OCI-LY1 (cell line): ENCODE measurements around the gene RAB6B.

Experiments used
- H2AFZ ChIP-seq: fragments of 200-600 bp; sonication (generic), shearing (Covaris generic); 2 replicates; pipeline ENCODE4 v1.6.0; 2014; ENCODE audit warnings: antibody characterized with exemption, mild to moderate bottlenecking, low read length
- H3F3A ChIP-seq: fragments of 200-600 bp; sonication (generic), shearing (Covaris generic); 2 replicates; pipeline ENCODE4 v1.6.0; 2014; ENCODE audit warnings: mild to moderate bottlenecking, antibody characterized with exemption, low read length, moderate library complexity; ENCODE audit not compliant: insufficient read depth
- H3K27ac ChIP-seq: fragments of 200-600 bp; sonication (generic); 2 replicates; pipeline ENCODE4 v1.5.1; 2014; ENCODE audit warnings: low read length, mixed run types, mild to moderate bottlenecking, low read depth; ENCODE audit not compliant: poor library complexity, severe bottlenecking
- H3K27me3 ChIP-seq: fragments of 200-600 bp; sonication (generic); 2 replicates; pipeline ENCODE4 v1.6.0; 2014; ENCODE audit warnings: antibody characterized with exemption, mild to moderate bottlenecking, low read length, moderate library complexity; ENCODE audit not compliant: insufficient read depth
- H3K36me3 ChIP-seq: fragments of 200-600 bp; sonication (generic); 2 replicates; pipeline ENCODE4 v1.6.1; 2014; ENCODE audit warnings: mild to moderate bottlenecking, antibody characterized with exemption, low read length, moderate library complexity, mixed read lengths; ENCODE audit not compliant: insufficient read depth
- H3K4me1 ChIP-seq: fragments of 200-600 bp; sonication (generic); 2 replicates; pipeline ENCODE4 v1.5.1; 2014; ENCODE audit warnings: mild to moderate bottlenecking, low read length, moderate library complexity; ENCODE audit not compliant: insufficient read depth, severe bottlenecking
- H3K4me2 ChIP-seq: fragments of 200-600 bp; sonication (generic), shearing (Covaris generic); 2 replicates; pipeline ENCODE4 v1.6.1; 2014; ENCODE audit warnings: low read length
- H3K4me3 ChIP-seq: fragments of 200-600 bp; sonication (generic); 2 replicates; pipeline ENCODE4 v1.5.1; 2014; ENCODE audit warnings: low read length, low read depth, mild to moderate bottlenecking, mixed read lengths; ENCODE audit not compliant: poor library complexity, severe bottlenecking
- H3K79me2 ChIP-seq: fragments of 200-600 bp; shearing (Covaris generic); 2 replicates; pipeline ENCODE4 v1.6.1; 2016; ENCODE audit warnings: mixed run types, low read length, mixed read lengths; ENCODE audit not compliant: insufficient read depth
- H3K9ac ChIP-seq: fragments of 200-600 bp; sonication (generic), shearing (Covaris generic); 2 replicates; pipeline ENCODE4 v1.6.1; 2014; ENCODE audit warnings: mild to moderate bottlenecking, low read length, mixed read lengths
- H3K9me2 ChIP-seq: fragments of 200-600 bp; sonication (generic), shearing (Covaris generic); 2 replicates; pipeline ENCODE4 v1.6.1; 2014; ENCODE audit warnings: low read depth, mild to moderate bottlenecking, low read length, mixed read lengths
- H3K9me3 ChIP-seq: fragments of 200-600 bp; shearing (Covaris generic); 2 replicates; pipeline ENCODE4 v1.6.1; 2014; ENCODE audit warnings: low read length, mixed read lengths
- H4K20me1 ChIP-seq: fragments of 200-600 bp; sonication (generic), shearing (Covaris generic); 2 replicates; pipeline ENCODE4 v1.6.0; 2016; ENCODE audit warnings: mild to moderate bottlenecking, low read length; ENCODE audit not compliant: insufficient read depth
- EZH2 ChIP-seq: fragments of 200-600 bp; sonication (generic), shearing (Covaris generic); IDR thresholded peaks from 2 replicates; pipeline ENCODE4 v1.8.0; 2017; ENCODE audit warnings: borderline replicate concordance, mixed run types, mild to moderate bottlenecking, antibody characterized with exemption, low read length, moderate library complexity, mixed read lengths
- TF ChIP-seq, protein P1 (sequence below): fragments of 200-600 bp; sonication (generic), shearing (Covaris generic); IDR thresholded peaks from 2 replicates; pipeline ENCODE4 v1.5.1; 2017; ENCODE audit warnings: mild to moderate bottlenecking, antibody characterized with exemption, low read length, moderate library complexity, mixed read lengths

RAB6B gene

DNA sequence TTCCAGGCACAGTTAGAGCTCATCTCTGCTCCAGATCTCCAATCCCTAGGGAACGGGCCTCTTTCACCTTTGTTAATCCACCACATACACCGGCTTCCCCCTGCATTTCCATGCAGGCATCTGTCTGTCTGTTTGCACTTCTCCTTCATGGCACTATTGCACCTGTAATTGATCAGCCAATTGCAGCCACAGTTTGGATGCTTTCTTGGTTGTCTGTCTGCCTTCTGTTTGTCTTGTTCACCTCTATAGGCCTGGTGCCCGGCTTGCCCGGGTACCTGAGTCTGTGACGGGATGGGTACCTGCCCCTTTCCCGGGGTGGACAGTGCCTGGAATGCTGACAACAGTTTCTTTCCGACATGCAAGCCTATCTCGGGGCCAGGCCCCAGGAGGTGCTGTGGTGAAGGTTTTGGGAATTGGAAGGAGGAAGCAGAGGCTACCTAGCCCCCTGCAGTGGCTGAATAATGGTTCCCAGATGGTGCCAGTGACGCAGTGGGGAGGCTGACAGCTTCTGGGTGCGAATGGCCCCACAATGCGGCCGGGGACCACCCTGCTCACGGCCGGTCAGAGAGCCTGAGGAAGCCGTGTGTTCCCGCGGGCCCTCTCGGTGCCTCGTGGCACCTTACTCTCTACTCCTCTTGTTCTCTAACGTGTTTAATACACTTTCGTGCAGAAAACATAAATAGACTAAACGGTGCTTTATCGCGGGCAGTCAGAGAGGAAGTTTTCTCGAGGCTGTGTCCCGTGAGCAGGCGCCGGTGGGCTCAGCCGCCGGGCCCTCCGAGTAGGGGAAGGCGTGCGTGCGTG, 31.3 kb upstream of the RAB6B start:
- TF ChIP-seq, protein P1, sequence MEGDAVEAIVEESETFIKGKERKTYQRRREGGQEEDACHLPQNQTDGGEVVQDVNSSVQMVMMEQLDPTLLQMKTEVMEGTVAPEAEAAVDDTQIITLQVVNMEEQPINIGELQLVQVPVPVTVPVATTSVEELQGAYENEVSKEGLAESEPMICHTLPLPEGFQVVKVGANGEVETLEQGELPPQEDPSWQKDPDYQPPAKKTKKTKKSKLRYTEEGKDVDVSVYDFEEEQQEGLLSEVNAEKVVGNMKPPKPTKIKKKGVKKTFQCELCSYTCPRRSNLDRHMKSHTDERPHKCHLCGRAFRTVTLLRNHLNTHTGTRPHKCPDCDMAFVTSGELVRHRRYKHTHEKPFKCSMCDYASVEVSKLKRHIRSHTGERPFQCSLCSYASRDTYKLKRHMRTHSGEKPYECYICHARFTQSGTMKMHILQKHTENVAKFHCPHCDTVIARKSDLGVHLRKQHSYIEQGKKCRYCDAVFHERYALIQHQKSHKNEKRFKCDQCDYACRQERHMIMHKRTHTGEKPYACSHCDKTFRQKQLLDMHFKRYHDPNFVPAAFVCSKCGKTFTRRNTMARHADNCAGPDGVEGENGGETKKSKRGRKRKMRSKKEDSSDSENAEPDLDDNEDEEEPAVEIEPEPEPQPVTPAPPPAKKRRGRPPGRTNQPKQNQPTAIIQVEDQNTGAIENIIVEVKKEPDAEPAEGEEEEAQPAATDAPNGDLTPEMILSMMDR, result no peak
- TF ChIP-seq EZH2, result no peak
- Histone ChIP-seq H3K27ac (no peak overlapping the region), H3K9ac (peak overlapping the region; percentile 32; the same call in 1 of the 2 replicates), H3K9me2 (no peaks in the 10 kb centered on the region), H3K36me3 (no peaks in the 10 kb centered on the region), H3K79me2 (no peaks in the 10 kb centered on the region), H3F3A (no peaks in the 10 kb centered on the region), H3K4me1 (peaks cover 5% of the 10 kb centered on the region), H3K9me3 (no peaks in the 10 kb centered on the region), H3K27me3 (0 out of 2 replicates have a peak, but pooled peaks cover 7% of the 10 kb centered on the region), H3K4me2 (peak overlapping the region; percentile 72), H4K20me1 (no peaks in the 10 kb centered on the region), H3K4me3 (peak overlapping the region; percentile 52), H2AFZ (no peak overlapping the region)

GRCh38 chr3:133925960-133926735, 30.5 kb upstream of the RAB6B start:
- Histone ChIP-seq H3K9ac (no peak overlapping the region), H2AFZ (no peak overlapping the region), H3K4me2 (no peak overlapping the region), H3K79me2 (no peaks in the 10 kb centered on the region), H3K27me3 (0 out of 2 replicates have a peak, but pooled peaks cover 7% of the 10 kb centered on the region), H3K9me2 (no peaks in the 10 kb centered on the region), H4K20me1 (no peaks in the 10 kb centered on the region), H3K4me1 (peaks cover 5% of the 10 kb centered on the region), H3K4me3 (no peak overlapping the region), H3K36me3 (no peaks in the 10 kb centered on the region), H3F3A (no peaks in the 10 kb centered on the region), H3K9me3 (no peaks in the 10 kb centered on the region), H3K27ac (no peak overlapping the region)
- no peak for TF ChIP-seq EZH2
- TF ChIP-seq, protein P1, result no peak

DNA sequence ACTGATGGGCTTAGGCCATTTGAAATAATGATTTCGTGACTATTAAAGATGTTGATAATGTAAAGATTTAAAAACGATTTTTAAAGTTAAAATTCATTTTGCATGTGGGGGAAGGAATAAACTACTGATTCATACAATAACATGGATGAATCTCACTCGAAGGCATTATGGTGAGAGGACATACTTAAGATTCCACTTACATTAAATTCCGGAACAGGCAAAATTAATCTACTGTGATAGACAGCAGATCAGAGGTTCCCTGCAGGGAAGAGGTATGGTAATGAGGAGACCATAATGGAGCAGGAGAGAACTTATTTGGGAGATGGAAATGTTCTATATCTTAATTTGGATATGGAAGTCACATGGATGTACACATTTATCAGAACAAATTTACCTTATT, 28.4 kb upstream of the RAB6B start:
- no peak overlapping the region for H3K9ac ChIP-seq
- H3K79me2 ChIP-seq, result no peaks in the 10 kb centered on the region
- H2AFZ ChIP-seq, result no peak overlapping the region
- H3K36me3 ChIP-seq, result no peaks in the 10 kb centered on the region
- no peaks in the 10 kb centered on the region for H3K9me3 ChIP-seq
- no peak overlapping the region for H3K4me3 ChIP-seq
- H3F3A ChIP-seq, result no peaks in the 10 kb centered on the region
- peaks cover 7% of the 10 kb centered on the region; the same call in 1 of the 2 replicates for H3K27me3 ChIP-seq
- H3K4me1 ChIP-seq, result peaks cover 5% of the 10 kb centered on the region
- no peak overlapping the region for H3K4me2 ChIP-seq
- H3K27ac ChIP-seq, result no peak overlapping the region
- H3K9me2 ChIP-seq, result no peaks in the 10 kb centered on the region
- no peaks in the 10 kb centered on the region for H4K20me1 ChIP-seq
- TF ChIP-seq EZH2, result no peak
- TF ChIP-seq, protein P1, result no peak
